Natural killer cell (primary cell): ENCODE measurements around the gene PCLAF. TPM values are rescaled to one million over a fixed set of nuclear protein-coding genes. Genes with fewer than 3 reads are reported as not detected.

Experiments
- ATAC-seq, 3 donors: fragments of 150-1000 bp in 2 of 3; fragments of 200-7000 bp in 1 of 3; cut with Tn5 transposase; 1 replicate in 1 of 3; 2 replicates in 2 of 3; pipeline ENCODE4 v1.10.0; 2021; ENCODE audit warnings: mild to moderate bottlenecking in 2 of 3, moderate library complexity in 2 of 3
- DNase-seq, 2 donors: peaks; one replicate each; pipeline versions ENCODE4 v3.0.0 to v3.0.0-alpha.2; 2013 to 2021; ENCODE audit warnings: mixed read lengths in 1 of 2
- H3K27ac ChIP-seq: one replicate; pipeline ENCODE4 v1.5.1; 2013; ENCODE audit warnings: mild to moderate bottlenecking, low read length
- H3K27me3 ChIP-seq: one replicate; pipeline ENCODE4 v1.6.1; 2013; ENCODE audit warnings: low read length; ENCODE audit not compliant: control insufficient read depth, insufficient read depth
- H3K36me3 ChIP-seq: one replicate; pipeline ENCODE4 v1.6.1; 2013; ENCODE audit warnings: low read length; ENCODE audit not compliant: control insufficient read depth, insufficient read depth
- H3K4me1 ChIP-seq: one replicate; pipeline ENCODE4 v1.6.1; 2013; ENCODE audit warnings: low read length; ENCODE audit not compliant: control insufficient read depth, insufficient read depth
- H3K4me3 ChIP-seq: one replicate; pipeline ENCODE4 v1.5.1; 2013; ENCODE audit warnings: low read length
- H3K9me3 ChIP-seq: one replicate; pipeline ENCODE4 v1.6.1; 2013; ENCODE audit warnings: low read length; ENCODE audit not compliant: control insufficient read depth, insufficient read depth
- H3K27ac Mint-ChIP-seq, 2 donors: one replicate each; pipeline ENCODE4 v1.8.0; 2022; ENCODE audit warnings: mild to moderate bottlenecking in 2 of 2, mixed read lengths in 2 of 2, moderate library complexity in 1 of 2
- H3K27me3 Mint-ChIP-seq, 2 donors: one replicate each; pipeline ENCODE4 v1.8.0; 2022; ENCODE audit warnings: low read depth in 2 of 2, mixed read lengths in 2 of 2
- H3K36me3 Mint-ChIP-seq: one replicate; pipeline ENCODE4 v1.8.0; 2022; ENCODE audit warnings: mixed read lengths
- H3K4me1 Mint-ChIP-seq, 2 donors: one replicate each; pipeline ENCODE4 v1.8.0; 2022; ENCODE audit warnings: mixed read lengths in 2 of 2
- H3K4me3 Mint-ChIP-seq: one replicate; pipeline ENCODE4 v1.8.0; 2022; ENCODE audit warnings: mild to moderate bottlenecking, moderate library complexity, mixed read lengths
- H3K9me3 Mint-ChIP-seq, 2 donors: one replicate each; pipeline ENCODE4 v1.8.0; 2022; ENCODE audit warnings: mixed read lengths in 2 of 2
- CTCF ChIP-seq: fragments of 200-600 bp; IDR thresholded peaks from one replicate; pipeline ENCODE4 v1.8.0; 2022; ENCODE audit warnings: antibody characterized with exemption
- WGBS: methylation state at CpG from one replicate; pipeline ENCODE4 v1.1.7; 2013; ENCODE audit warnings: missing lambda C conversion rate; ENCODE audit not compliant: insufficient coverage; 5-methylcytosine and 5-hydroxymethylcytosine counted together
- intact Hi-C: fragments of 100-400 bp; cut with micrococcal nuclease; formaldehyde crosslinking; loops from one replicate; pipeline ENCODE4 v1.14.2; 2022
- total RNA-seq, 4 donors: library from RNA; stranded (reverse); fragments of 120-200 nt in 1 of 4; gene quantifications; one replicate each; pipeline versions ENCODE4 v1.2.3 to v1.2.4, GENCODE V29; 2013 to 2022

The PCLAF gene
- total RNA-seq, 3 donors from 2014 or later (not counting 1 experiment from before 2014, with no cell fraction given), result 1.4 to 2.2 (median 1.9) TPM

GRCh38 chr15:64369078-64369607, 12.1 kb downstream of the PCLAF start:
- 100% methylated on average over 1 of the region's 2 CpGs for WGBS
- no peak overlapping the region for H3K27ac Mint-ChIP-seq
- H3K4me3 Mint-ChIP-seq, result no peak overlapping the region
- ATAC-seq, result no peak
- H3K27me3 Mint-ChIP-seq, result no peaks in the 10 kb centered on the region
- no peak for DNase-seq
- no peak overlapping the region for H3K4me3 ChIP-seq
- peaks cover 3% of the 10 kb centered on the region for H3K4me1 ChIP-seq
- H3K27ac ChIP-seq, result no peak overlapping the region
- H3K9me3 Mint-ChIP-seq, result no peaks in the 10 kb centered on the region
- H3K36me3 Mint-ChIP-seq, result no peaks in the 10 kb centered on the region
- H3K9me3 ChIP-seq, result no peaks in the 10 kb centered on the region
- intact Hi-C loops, result no loop called here
- peaks cover 8 to 9% of the 10 kb centered on the region in 2 donors for H3K4me1 Mint-ChIP-seq
- no peak for TF ChIP-seq CTCF
- no peaks in the 10 kb centered on the region for H3K36me3 ChIP-seq
- no peaks in the 10 kb centered on the region for H3K27me3 ChIP-seq

GRCh38 chr15:64361259-64361658, 20.0 kb downstream of the PCLAF start:
- Histone ChIP-seq H3K9me3 (no peaks in the 10 kb centered on the region), H3K27me3 (no peaks in the 10 kb centered on the region), H3K27ac (no peak overlapping the region), H3K36me3 (no peaks in the 10 kb centered on the region), H3K4me3 (no peak overlapping the region), H3K4me1 (no peaks in the 10 kb centered on the region)
- Mint-ChIP-seq H3K4me3 (no peak overlapping the region), H3K27ac (no peak overlapping the region), H3K36me3 (no peaks in the 10 kb centered on the region), H3K27me3 (no peaks in the 10 kb centered on the region), H3K9me3 (no peaks in the 10 kb centered on the region), H3K4me1 (peaks cover 5 to 6% of the 10 kb centered on the region in 2 donors)
- intact Hi-C loops, result no loop called here
- WGBS, result 100% methylated on average over 3 of the region's 4 CpGs
- ATAC-seq (no peak), DNase-seq (no peak)
- TF ChIP-seq CTCF, result no peak

- peak overlapping the region; percentile 84 for H3K4me3 ChIP-seq
- Mint-ChIP-seq H3K27ac (peak overlapping the region; percentile 79 to 85), H3K4me1 (peaks cover 17 to 19% of the 10 kb centered on the region in 2 donors), H3K4me3 (peak overlapping the region; percentile 91), H3K27me3 (no peaks in the 10 kb centered on the region), H3K36me3 (no peaks in the 10 kb centered on the region), H3K9me3 (no peaks in the 10 kb centered on the region)
- 70% methylated on average over 5 of the region's 5 CpGs for WGBS
- intact Hi-C loops, result loop anchor here (1.0 kb wide), 5 partner anchors 26 to 193 kb away; partner anchors contain the start of genes PPIB and TRIP4
- TF ChIP-seq CTCF, result no peak
- H3K27me3 ChIP-seq, result no peaks in the 10 kb centered on the region
- no peaks in the 10 kb centered on the region for H3K9me3 ChIP-seq
- ATAC-seq (no peak), DNase-seq (no peak)
- H3K36me3 ChIP-seq, result no peaks in the 10 kb centered on the region
- peaks cover 8% of the 10 kb centered on the region for H3K4me1 ChIP-seq
- H3K27ac ChIP-seq, result peak overlapping the region; percentile 22
Measured at GRCh38 chr15:64356710-64357040, 24.6 kb downstream of the PCLAF start.
